Measurements from ENCODE around the gene WEE2. TPM values are rescaled to one million over a fixed set of nuclear protein-coding genes. Genes with fewer than 3 reads are reported as not detected.

The WEE2 gene
- total RNA-seq, 2 donors from 2014 or later, result not detected

DNA sequence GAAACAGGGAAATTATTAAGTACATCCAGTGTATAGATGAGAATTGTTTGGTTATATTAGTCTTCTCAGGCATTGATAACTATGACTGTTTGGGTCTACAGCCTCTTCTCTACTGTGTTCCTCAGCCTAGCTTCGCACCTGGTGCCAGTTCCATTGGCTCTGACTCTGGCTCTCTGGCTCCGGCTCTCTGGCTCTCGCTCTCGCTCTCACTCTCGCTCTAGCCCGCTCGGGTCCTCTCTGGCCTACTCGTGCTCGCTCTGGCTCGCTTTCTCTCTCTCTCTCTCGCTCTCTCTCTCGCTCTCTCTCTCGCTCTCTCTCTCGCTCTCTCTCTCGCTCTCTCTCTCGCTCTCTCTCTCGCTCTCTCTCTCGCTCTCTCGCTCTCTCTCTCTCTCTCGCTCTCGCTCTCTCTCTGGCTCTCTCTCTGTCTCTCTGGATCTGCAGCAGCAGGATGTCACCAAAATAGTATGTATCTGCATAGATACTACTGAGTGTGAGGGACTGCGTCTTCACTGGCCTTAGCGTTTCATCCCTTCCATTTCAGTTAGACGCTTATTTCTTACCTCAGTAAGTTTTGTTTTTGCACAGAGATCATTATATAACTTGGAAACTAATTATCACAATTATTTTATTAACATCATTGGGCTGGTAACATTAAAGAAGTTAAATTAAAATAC is 23.5 kb downstream of the WEE2 start:
- no peaks in the 10 kb centered on the region for H3K9me3 ChIP-seq
- TF ChIP-seq POLR2A (IDR thresholded peaks at IDR 0.05), result no peak
- TF ChIP-seq, protein P1, sequence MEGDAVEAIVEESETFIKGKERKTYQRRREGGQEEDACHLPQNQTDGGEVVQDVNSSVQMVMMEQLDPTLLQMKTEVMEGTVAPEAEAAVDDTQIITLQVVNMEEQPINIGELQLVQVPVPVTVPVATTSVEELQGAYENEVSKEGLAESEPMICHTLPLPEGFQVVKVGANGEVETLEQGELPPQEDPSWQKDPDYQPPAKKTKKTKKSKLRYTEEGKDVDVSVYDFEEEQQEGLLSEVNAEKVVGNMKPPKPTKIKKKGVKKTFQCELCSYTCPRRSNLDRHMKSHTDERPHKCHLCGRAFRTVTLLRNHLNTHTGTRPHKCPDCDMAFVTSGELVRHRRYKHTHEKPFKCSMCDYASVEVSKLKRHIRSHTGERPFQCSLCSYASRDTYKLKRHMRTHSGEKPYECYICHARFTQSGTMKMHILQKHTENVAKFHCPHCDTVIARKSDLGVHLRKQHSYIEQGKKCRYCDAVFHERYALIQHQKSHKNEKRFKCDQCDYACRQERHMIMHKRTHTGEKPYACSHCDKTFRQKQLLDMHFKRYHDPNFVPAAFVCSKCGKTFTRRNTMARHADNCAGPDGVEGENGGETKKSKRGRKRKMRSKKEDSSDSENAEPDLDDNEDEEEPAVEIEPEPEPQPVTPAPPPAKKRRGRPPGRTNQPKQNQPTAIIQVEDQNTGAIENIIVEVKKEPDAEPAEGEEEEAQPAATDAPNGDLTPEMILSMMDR (IDR thresholded peaks at IDR 0.05), result peak in 1 of 7 experiments; percentile 7
- H3K27me3 ChIP-seq, result no peaks in the 10 kb centered on the region
- H3K4me3 ChIP-seq, result no peak overlapping the region
- intact Hi-C loops (cut with DNase I), result loop anchor here (10.0 kb wide), 1 partner anchor 67 kb away; no protein-coding TSS in a partner anchor
- H3K27ac ChIP-seq, result no peak overlapping the region
- 75 to 80% methylated on average over 16 to 22 of the region's 24 CpGs for WGBS, 2 donors
- no peaks in the 10 kb centered on the region for H3K36me3 ChIP-seq (replicated peaks in 1 of 2; ENCODE audit: insufficient read depth in 1 of 2, low read depth in 2 of 2)
- peak in 1 of 4 donors; percentile 13 for DNase-seq
- no peak for ATAC-seq
- no peaks in the 10 kb centered on the region for H3K4me1 ChIP-seq

DNA sequence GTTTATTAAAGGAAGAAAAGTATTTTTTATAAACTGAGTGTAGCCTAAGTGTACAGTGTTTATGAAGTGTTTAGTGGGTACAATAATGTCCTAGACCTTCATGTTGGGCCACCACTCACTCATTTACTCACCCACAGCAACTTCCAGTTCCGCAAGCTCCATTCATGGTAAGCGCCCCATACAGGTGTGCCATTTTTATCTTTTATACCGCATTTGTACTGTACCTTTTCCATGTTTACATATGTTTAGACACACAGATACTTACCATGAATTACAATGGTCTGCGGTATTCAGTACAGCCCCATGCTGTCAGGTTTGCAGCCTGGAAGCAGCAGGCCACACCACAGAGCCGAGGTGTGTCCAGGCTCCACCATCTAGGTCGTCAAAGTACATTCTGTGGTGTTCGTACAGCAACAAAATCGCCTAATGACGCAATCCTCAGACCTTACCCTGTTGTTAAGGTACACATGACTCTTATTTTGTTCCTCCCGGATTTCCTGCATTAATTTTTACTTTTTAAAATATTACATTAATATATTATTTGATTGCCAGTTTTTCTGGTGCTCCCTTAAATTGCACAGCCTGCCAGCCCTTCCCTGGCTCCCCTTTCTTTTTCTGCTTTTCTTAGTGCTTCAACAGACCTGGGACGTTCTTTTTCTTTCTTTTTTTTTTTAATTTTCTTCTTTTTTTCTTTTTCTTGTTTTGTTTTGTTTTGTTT is 29.1 kb downstream of the WEE2 start:
- WGBS, 2 donors, result 56 to 59% methylated on average over 11 of the region's 11 CpGs
- H3K4me3 ChIP-seq, result peak overlapping the region in 1 of 2 donors; percentile 91
- H3K4me1 ChIP-seq, result peaks cover 21% of the 10 kb centered on the region
- no peak for ATAC-seq
- intact Hi-C loops (cut with DNase I), result loop anchor here (10.0 kb wide), 1 partner anchor 72 kb away; no protein-coding TSS in a partner anchor
- DNase-seq, result peak; percentile 16 to 31 (median 22)
- no peak for TF ChIP-seq POLR2A (IDR thresholded peaks at IDR 0.05)
- TF ChIP-seq, protein P1 (IDR thresholded peaks at IDR 0.05), result no peak
- no peaks in the 10 kb centered on the region for H3K9me3 ChIP-seq
- H3K27me3 ChIP-seq, result no peaks in the 10 kb centered on the region
- H3K36me3 ChIP-seq (replicated peaks in 1 of 2; ENCODE audit: insufficient read depth in 1 of 2, low read depth in 2 of 2), result peaks cover 0 to 8% of the 10 kb centered on the region in 2 donors
- peak overlapping the region in 3 of 4 donors; percentile 66 to 90 (median 88) for H3K27ac ChIP-seq

DNA sequence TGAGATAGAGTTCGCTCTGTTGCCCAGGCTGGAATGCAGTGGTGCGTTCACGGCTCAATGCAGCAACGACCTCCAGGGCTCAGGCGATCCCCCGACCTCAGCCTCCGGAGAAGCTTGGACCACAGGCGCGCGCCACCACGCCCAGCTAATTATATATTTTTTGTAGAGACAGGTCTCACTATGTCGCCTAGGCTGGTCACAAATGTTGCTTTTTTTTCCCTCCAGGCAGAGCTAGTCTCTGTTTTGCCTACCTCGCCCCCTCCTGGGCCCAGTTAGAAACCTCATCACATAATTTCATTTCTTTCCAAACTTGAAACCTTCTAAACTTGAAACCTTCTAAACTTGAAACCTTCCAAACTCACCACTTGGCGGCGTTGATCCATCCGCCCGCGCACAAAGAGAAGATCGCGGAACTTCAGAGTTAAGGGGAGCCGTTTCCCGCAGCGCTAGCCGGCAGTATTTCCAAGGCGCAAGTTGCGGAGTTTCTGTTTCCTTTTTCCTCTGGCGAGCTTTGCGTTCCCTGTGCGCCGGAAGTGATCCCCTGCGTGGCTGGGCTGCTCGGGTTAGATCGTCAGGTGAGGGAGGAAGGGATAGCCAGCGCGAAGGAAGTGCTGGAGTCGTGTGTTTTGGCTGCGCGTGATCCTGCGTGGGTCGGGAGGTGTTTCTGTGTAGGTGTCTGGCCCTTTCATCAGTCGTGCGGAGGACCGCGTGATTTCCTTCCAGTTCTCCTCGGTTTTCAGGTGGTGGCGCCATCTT is 29.9 kb downstream of the WEE2 start, which contains the start of gene SSBP1:
Gene SSBP1 (plus strand): TSS at position 523 of the 756 bp plus-strand sequence. CDS start 809 bp downstream, outside the sequence.
- peak; percentile 27 to 87 (median 86) for TF ChIP-seq POLR2A (IDR thresholded peaks at IDR 0.05)
- TF ChIP-seq, protein P1 (IDR thresholded peaks at IDR 0.05), result peak; percentile 58 to 99 (median 94)
- intact Hi-C loops (cut with DNase I), result loop anchor here (10.0 kb wide), 1 partner anchor 73 kb away; no protein-coding TSS in a partner anchor
- peaks cover under 1 to 8% of the 10 kb centered on the region in 2 donors for H3K36me3 ChIP-seq (replicated peaks in 1 of 2; ENCODE audit: insufficient read depth in 1 of 2, low read depth in 2 of 2)
- WGBS, 2 donors, result 2% methylated on average over 43 to 46 of the region's 46 CpGs
- peak within 1 kb of the TSS; percentile 77 to 91 for H3K4me3 ChIP-seq
- peak within 1 kb of the TSS; percentile 45 to 90 (median 77) for H3K27ac ChIP-seq
- peak; percentile 97 for ATAC-seq
- H3K4me1 ChIP-seq, result peaks cover 21% of the 10 kb centered on the region
- H3K9me3 ChIP-seq, result no peaks in the 10 kb centered on the region
- DNase-seq, result peak; percentile 91 to 95 (median 92)
- no peaks in the 10 kb centered on the region for H3K27me3 ChIP-seq

DNA sequence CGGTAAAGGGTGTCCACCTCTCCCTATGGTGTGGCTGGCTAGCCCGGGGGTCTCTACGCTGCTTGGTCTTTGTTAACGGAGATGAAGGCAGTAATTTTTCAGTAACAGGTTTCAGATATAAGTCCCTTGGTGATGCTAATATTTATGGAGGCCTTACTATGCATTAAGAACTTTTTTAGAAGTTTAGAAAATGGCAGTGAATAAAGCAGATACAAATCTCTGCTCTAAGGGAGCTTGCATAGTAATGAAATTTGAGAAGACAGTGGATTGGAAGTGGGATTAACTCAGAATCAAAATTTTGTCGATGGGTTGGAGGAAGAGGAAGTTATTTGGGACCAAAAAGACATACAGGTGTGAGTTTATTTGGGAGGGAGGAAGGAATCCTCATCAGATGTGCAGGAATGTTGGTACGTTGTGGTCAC is 30.4 kb downstream of the WEE2 start:
- no peak for TF ChIP-seq POLR2A (IDR thresholded peaks at IDR 0.05)
- TF ChIP-seq, protein P1 (IDR thresholded peaks at IDR 0.05), result no peak
- ATAC-seq, result no peak
- H3K4me3 ChIP-seq, result peak overlapping the region; percentile 77 to 91
- no peaks in the 10 kb centered on the region for H3K9me3 ChIP-seq
- WGBS, 2 donors, result 1 to 3% methylated on average over 6 of the region's 6 CpGs
- no peak for DNase-seq
- peaks cover 21% of the 10 kb centered on the region for H3K4me1 ChIP-seq
- H3K27ac ChIP-seq, result peak overlapping the region in 3 of 4 donors; percentile 66 to 90 (median 88)
- H3K36me3 ChIP-seq (replicated peaks in 1 of 2; ENCODE audit: insufficient read depth in 1 of 2, low read depth in 2 of 2), result peaks cover 6 to 12% of the 10 kb centered on the region in 2 donors
- intact Hi-C loops (cut with DNase I), result loop anchor here (10.0 kb wide), 1 partner anchor 74 kb away; no protein-coding TSS in a partner anchor
- H3K27me3 ChIP-seq, result no peaks in the 10 kb centered on the region
